Colon (tissue), 2 donors: ENCODE results near the gene KIF6.

ENCODE experiments used
- FAIRE-seq: peaks from 2 replicates; lab custom pipeline; 2012; peaks lifted over from hg19 to GRCh38; lab: Jason Lieb, UNC
- donor health status: control.
- donor health status: control.

Gene KIF6

GRCh38 chr6:39343396-39343870, 381.8 kb downstream of the KIF6 start:
- no peak for FAIRE-seq

DNA sequence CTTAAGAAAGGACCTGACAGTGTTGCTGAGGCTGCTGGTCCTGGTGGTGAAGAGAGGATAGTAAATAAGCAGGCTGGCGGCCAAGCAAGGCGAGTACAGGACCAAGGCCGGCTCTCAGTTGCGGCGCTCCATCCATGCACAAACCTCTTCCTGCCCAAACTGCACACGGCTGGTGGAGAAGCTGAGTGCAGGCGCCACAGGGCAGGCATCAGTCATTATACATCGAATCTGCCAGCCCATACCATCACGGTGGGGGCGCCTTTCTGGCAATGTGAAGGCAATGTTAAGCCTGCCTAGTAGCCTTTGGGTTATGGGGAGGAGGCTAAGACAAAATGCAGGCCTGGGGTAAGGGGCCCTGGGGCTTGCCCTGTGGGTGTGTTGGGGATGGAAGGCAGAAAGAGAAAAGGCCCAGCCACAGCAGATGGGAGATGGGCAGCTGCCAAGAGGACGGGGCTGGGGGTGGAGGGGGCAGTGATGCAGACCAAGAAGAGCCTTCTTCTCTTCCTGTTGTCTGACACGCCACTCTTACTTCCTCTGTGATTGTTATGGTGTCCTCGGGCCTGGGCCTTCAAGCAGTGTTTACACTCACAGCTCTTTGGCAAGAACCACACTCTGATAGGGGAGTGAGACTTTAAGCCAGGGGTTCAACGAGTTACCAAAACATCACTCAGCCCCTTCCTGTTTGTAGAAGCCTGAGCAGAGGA, 382.4 kb downstream of the KIF6 start:
- FAIRE-seq = no peak

- FAIRE-seq = no peak
Measured at GRCh38 chr6:39341937-39342336, 383.3 kb downstream of the KIF6 start.

- no peak for FAIRE-seq
Measured at GRCh38 chr6:39341352-39341751, 383.9 kb downstream of the KIF6 start.

GRCh38 chr6:39339868-39340550, 385.2 kb downstream of the KIF6 start:
- no peak for FAIRE-seq

- FAIRE-seq = no peak
Measured at GRCh38 chr6:39339096-39339867, 385.9 kb downstream of the KIF6 start.

- no peak for FAIRE-seq
Measured at GRCh38 chr6:39338397-39338796, 386.8 kb downstream of the KIF6 start.

- no peak for FAIRE-seq
Measured at GRCh38 chr6:39335780-39336545, 389.2 kb downstream of the KIF6 start.

DNA sequence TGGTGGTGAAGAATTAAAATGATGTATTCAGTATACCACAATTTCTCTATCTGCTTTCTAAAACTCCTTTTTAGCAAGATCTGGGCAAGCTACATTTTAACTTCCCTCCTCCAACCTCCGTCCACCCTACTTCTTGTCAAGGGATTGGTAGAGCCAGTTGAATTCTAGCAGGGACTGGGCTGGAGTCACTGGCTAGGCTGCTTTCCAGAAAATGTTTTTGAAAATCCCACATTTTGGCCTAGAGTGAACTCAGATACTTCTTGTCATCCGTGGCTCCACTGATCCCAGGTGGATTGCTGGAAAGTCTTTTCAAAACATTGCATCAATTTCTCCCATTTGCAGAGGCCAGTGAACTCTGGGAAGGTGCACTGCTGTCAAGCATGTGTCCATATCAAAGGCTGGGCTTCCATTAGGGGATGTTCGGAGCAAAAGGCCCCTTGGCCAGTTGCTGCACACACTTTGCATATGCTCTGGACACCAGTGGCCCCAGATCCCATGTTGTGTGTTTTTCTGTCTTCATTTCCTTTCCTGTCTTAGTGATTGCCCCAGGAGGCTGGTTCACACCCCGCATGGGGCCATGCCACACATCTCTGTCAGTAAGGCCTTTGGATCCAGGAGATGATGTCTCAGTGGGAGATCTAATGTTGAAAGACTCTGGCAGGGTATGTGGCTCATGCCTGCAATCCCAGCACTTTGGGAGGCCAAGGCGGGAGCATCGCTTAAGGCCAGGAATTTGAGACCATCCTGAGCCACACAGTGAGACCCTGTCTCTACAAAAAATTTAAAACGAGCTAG, 391.4 kb downstream of the KIF6 start:
- FAIRE-seq = no peak

- FAIRE-seq = no peak
Measured at GRCh38 chr6:39330476-39330875, 394.7 kb downstream of the KIF6 start.

DNA sequence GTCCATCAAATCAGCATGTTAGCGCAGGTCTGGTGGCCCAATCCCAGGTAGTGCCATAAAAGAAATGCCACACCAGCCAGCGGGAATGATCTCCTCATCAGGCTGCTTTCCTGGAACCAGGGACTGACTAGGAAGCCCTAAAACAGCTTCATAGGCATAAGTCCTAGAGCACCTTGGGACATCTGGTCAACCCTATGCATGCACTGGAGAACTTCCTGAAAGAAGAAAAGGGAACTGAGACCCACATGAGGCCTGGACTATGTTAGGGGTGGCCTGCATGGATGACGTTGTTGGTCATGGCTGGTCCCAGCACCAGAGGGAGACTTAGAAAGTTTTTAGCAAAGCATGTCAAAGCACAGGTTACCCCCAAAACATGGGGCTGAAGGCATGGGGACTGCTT, 395.2 kb downstream of the KIF6 start:
- no peak for FAIRE-seq

GRCh38 chr6:39328066-39328465, 397.1 kb downstream of the KIF6 start:
- no peak for FAIRE-seq

DNA sequence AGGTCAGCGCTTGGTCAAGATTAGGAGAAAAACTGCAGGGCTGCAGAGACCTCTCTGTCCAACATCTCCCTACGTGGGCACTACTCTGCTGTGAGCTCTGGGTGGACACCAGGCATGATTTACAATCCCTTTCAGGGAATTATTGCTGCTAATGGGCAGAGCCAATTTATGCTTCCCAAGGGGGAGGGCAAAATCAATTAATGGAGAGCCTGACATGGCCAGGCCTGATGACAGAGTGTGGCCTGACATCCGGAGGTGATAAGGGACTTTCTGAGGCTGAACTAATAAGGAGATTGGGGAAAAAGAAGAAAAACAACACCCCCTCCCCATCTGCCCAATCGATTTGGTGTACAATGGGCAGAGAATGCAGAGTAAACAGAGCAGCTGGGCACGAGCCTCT, 397.7 kb downstream of the KIF6 start:
- FAIRE-seq = no peak

GRCh38 chr6:39322306-39322850, 402.8 kb downstream of the KIF6 start, which contains the start of gene KCNK16:
KCNK16 (minus strand) TSS chr6:39322702; CDS start chr6:39322540, 162 bp downstream.
- FAIRE-seq = no peak

GRCh38 chr6:39321761-39322160, 403.4 kb downstream of the KIF6 start:
- FAIRE-seq = no peak

- no peak for FAIRE-seq
Measured at GRCh38 chr6:39320363-39320984, 404.7 kb downstream of the KIF6 start.

DNA sequence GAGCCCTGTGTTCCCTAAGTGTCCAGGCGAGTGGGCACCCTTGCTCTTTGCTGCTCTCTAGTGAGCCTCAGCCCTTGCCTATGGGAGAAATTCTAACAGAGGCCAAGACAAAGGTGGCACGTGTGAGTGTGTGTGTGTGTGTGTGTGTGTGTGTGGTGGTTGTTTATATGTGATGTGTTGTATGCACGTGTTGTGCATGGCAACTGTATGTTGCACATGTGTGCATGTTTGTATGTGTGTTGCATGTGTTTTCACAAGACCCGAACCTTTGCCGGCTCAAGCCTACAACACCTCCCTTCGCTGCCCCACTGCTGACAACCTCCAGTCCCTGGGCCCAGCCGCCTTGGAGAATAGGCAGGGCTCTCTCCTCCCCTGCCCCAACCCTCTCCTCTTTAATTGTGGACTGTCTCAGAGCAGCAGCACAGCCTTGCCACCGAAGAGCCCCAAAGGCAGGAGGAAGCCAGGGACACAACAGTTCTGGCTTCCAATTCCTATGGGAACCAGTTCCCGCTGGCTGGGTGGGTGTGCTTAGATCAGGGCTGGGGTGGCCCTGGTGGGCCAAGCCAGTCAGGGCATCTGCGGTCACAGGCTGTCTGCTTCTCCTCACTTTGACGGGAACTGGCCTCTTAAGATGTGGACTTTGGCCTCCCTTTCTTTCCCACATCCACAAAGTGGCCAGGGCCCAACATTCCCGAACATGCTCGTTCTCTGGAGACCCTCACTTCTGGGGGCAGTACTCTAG, 405.4 kb downstream of the KIF6 start:
- no peak for FAIRE-seq

DNA sequence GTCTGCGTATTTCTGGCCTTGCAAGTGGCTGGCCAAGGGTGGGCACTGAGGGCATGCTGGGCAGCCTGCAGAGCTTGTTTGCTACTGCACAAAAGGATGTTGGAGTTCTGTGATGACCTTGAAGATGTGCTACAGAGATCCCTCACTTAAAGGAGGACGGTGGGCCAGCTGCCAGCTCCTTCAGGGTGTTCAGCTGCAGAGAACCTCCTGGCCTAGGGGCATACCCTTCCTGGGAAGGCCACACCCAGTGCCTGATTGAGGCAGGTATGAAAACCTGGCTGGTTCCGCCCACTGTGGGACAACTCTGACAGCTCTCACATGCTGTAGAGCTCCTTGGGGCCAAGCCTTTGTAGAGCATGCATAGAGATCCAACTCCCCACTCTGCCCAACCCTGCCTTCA, 408.0 kb downstream of the KIF6 start:
- FAIRE-seq = no peak

DNA sequence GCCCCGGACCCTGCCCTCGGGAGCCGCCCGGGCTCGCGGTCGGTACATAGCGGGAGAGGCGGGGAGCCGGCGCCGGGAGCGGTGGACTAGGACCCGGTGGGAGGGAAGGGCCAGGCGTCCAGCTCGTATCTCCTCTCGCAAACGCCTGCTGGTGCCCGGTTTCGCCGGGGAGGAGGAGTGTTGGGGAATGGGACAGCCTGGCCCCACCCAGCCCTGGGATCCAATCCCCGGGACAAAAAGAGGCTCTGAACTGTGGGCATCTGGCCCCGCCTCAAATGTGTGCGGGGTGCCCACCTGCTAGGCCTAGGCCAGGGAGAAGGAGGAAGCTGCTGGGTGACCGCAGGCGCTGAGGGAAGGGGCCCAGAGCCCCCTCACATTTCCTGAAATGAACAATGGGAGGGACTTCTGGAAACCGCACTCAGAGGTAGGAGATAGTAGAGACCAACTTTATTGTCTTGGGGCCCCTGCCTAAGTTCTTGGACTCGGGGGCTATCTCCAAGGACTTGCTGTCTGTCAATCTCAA, 410.9 kb downstream of the KIF6 start, which contains the start of gene KCNK17:
Gene KCNK17, minus strand, starts transcription at position 147 of the 523 bp plus-strand sequence. Its CDS starts 99 bp downstream, at position 48.
- no peak for FAIRE-seq
